ENCODE data around the gene KSR1. TPM values are rescaled to one million over a fixed set of nuclear protein-coding genes. Genes with fewer than 3 reads are reported as not detected.
"Not testable (repeated sequence)": the region's sequence is repeated elsewhere in the genome, so short reads cannot be mapped to it uniquely, and the experiment has no call there.

Gene KSR1
- total RNA-seq, 1 donor from 2014 or later = 59.6 TPM

DNA sequence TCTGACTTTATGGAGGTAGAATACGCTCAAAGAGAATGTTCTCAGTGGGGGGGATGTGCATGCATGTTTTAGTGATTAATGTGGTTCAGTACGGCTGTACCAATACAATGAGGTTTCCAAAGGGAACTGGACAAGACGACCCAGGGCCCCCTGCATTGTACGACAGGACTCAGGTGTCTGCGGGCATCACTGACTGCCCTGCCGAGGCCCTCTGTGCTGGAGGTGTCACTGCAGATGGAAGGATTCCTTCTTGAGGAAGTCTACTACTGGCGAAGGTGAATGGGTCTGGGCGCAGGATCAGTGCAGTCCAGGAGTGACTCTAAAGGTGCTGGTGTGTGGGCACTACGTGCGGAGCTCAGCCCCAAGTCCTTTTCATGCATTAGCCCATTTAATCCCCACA lies 171.3 kb downstream of the KSR1 start:
- H3K4me3 ChIP-seq = no peak overlapping the region
- intact Hi-C loops (cut with DNase I) = no loop called here
- peaks cover 46% of the 10 kb centered on the region for H3K36me3 ChIP-seq
- peaks cover 20% of the 10 kb centered on the region for H3K4me1 ChIP-seq
- H3K27me3 ChIP-seq (ENCODE audit: low read depth) = no peaks in the 10 kb centered on the region
- no peaks in the 10 kb centered on the region for H3K9me3 ChIP-seq
- ATAC-seq (no peak), DNase-seq (no peak)
- no peak overlapping the region for H3K27ac ChIP-seq
- TF ChIP-seq, protein P1, sequence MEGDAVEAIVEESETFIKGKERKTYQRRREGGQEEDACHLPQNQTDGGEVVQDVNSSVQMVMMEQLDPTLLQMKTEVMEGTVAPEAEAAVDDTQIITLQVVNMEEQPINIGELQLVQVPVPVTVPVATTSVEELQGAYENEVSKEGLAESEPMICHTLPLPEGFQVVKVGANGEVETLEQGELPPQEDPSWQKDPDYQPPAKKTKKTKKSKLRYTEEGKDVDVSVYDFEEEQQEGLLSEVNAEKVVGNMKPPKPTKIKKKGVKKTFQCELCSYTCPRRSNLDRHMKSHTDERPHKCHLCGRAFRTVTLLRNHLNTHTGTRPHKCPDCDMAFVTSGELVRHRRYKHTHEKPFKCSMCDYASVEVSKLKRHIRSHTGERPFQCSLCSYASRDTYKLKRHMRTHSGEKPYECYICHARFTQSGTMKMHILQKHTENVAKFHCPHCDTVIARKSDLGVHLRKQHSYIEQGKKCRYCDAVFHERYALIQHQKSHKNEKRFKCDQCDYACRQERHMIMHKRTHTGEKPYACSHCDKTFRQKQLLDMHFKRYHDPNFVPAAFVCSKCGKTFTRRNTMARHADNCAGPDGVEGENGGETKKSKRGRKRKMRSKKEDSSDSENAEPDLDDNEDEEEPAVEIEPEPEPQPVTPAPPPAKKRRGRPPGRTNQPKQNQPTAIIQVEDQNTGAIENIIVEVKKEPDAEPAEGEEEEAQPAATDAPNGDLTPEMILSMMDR (IDR thresholded peaks at IDR 0.05) = no peak

DNA sequence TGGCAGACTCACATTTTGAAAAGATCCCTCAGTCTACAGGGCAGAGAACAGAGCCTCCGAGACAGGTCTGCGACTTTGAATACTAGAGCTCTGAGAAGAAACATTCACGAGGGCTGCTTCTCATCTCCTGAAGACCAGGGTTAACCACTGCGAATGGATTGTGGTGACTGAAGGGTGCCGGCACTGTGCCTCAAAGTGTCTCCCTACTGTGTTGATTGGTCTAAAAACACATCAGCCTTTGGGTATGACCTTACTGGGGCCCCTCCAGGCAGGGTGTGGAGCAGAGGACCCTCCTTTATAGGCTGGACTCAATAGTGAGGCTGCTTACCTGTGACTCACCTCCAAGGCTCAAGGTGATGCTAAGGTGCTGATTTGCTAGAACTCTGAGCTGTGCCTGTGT lies 172.1 kb downstream of the KSR1 start:
- Histone ChIP-seq H3K36me3 (peaks cover 38% of the 10 kb centered on the region), H3K9me3 (no peaks in the 10 kb centered on the region), H3K4me3 (no peak overlapping the region), H3K4me1 (peaks cover 27% of the 10 kb centered on the region), H3K27me3 (ENCODE audit: low read depth) (no peaks in the 10 kb centered on the region), H3K27ac (no peak overlapping the region)
- DNase-seq (no peak), ATAC-seq (no peak)
- intact Hi-C loops (cut with DNase I) = no loop called here
- TF ChIP-seq, protein P1 (IDR thresholded peaks at IDR 0.05) = no peak

DNA sequence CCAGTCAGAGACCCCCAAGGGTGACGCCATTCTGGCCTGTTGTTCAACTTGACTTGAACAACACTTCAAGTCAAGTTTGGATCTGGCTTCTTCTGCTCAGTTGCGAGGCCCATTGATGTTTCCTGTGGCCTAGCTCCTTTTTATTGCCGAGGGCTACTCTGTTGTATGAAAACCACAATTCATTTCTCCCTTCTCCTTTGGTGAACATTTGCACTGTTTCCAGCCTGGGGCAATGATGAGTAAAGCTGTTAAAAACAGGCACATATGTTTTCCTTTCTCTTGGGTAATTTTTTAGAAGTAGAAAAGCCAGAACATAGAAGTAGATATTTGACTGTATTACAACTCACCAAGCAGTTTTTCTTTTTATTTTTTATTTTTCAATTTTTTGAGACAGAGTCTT lies 173.0 kb downstream of the KSR1 start:
- intact Hi-C loops (cut with DNase I) = not testable (repeated sequence)

DNA sequence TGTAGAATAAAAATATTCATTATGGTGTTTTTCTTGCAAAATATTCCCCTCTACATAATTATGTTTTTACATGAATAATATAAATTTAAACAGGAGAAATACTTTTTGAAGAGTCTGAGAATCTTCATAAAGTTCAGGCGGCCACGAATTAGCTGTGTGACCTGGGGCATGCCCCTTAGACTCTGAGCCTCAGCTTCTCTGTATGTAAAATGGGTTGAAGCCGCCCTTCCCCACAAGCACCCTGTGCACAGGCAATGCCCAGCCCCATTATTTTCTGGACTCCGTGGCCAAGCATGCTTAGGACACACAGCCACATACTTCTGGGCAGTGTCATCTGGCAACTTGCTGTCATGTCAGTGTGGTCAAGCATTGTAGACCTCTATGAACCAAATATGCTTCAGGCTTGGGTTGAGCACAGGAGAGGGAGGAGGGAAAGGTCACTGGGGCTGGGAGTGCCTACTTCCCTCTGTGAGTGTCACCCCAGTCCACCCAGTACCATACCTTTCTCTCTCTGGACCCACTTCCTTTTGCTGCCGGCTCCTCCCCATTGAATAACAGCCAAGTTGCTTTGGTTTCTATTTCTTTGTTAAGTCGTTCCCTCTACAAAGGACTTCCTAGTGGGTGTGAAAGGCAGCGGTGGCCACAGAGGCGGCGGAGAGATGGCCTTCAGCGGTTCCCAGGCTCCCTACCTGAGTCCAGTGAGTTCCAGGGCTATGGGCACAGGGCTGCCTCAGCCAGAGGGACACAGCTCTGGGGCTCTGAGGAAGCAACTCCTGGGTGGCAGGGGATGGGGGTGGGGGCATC lies 174.6 kb downstream of the KSR1 start, which contains the start of gene LGALS9:
Gene LGALS9, plus strand, starts transcription at position 582 of the 804 bp plus-strand sequence. Its CDS starts 78 bp downstream, at position 660.
- peak; percentile 60 to 80 for ATAC-seq
- Histone ChIP-seq H3K9me3 (no peaks in the 10 kb centered on the region), H3K4me3 (peak within 1 kb of the TSS; percentile 54), H3K27me3 (ENCODE audit: low read depth) (no peaks in the 10 kb centered on the region), H3K27ac (peak within 1 kb of the TSS; percentile 70), H3K4me1 (peaks cover 49% of the 10 kb centered on the region), H3K36me3 (peaks cover 14% of the 10 kb centered on the region)
- TF ChIP-seq, protein P1 (IDR thresholded peaks at IDR 0.05) = no peak
- DNase-seq = no peak
- intact Hi-C loops (cut with DNase I) = no loop called here

More for the DNA sequence above, 173.0 kb downstream of the KSR1 start:
- H3K4me3 ChIP-seq; H3K9me3 ChIP-seq; H3K27me3 ChIP-seq (ENCODE audit: low read depth); ATAC-seq; DNase-seq; H3K27ac ChIP-seq: not testable (repeated sequence)
- Histone ChIP-seq H3K4me1 (peaks cover 34% of the 10 kb centered on the region), H3K36me3 (peaks cover 29% of the 10 kb centered on the region)

DNA sequence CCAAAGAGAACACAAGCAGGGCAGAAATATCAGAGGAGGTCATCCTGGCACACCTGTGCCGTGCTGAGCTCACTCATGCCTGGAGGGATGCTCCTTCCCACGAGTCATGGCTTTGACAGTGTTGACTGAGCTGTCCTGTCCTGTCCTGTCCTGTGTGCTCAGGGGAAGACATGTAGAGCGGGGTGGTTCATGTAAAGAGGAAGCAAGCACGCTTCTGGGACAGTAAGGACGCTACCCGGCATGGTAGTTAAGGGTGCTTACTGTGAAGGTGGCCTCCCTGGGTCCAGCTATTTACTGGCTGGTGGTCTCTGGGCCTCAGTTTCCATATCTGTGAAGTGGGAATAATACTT lies 175.1 kb downstream of the KSR1 start:
- DNase-seq (no peak), ATAC-seq (peak; percentile 58 to 59)
- Histone ChIP-seq H3K4me3 (peak overlapping the region; percentile 54), H3K27me3 (ENCODE audit: low read depth) (no peaks in the 10 kb centered on the region), H3K36me3 (peaks cover 12% of the 10 kb centered on the region), H3K9me3 (no peaks in the 10 kb centered on the region), H3K27ac (peak overlapping the region; percentile 70), H3K4me1 (peaks cover 53% of the 10 kb centered on the region)
- intact Hi-C loops (cut with DNase I) = no loop called here
- TF ChIP-seq, protein P1 (IDR thresholded peaks at IDR 0.05) = no peak
